Measurements from ENCODE around the gene LCE3B. TPM values are rescaled to one million over a fixed set of nuclear protein-coding genes. Genes with fewer than 3 reads are reported as not detected.
A peak's percentile ranks its signal among the peaks of the same experiment; 100 is the strongest.

The LCE3B gene
- total RNA-seq, 6 experiments from 2014 or later: not detected

DNA sequence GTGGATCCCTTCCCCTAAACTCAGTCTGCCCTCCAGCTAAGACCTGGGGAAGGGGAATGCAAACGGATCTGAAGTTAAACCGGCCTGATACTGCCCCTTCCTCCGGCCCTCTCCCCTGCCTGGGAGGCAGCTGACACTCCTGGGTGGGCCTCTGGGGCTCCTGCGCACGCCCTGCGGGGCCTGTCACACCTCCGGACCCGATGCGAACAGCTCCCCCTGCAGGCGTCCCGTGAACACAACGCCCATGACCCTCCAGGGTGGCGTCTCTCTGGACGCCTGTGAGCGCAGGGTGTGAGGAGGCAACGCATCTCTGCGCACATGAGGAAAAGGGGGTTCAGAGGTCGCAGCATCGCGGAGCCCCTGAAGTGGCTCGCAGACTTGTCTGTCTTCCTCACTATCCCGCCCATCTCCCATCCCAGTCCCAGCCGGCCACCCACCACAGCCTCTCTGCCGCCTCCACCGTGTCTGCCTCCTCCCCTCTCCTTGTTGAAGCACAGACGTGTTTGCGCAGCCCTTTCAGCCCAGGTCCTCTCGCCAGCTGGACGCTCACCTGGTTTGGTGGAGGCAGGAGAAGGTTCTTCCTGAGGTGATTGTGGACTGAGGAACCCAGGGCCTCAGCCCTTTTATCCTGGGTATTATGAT, 9.7 kb downstream of the LCE3B start:
- Histone ChIP-seq H3K27me3 (no peaks in the 10 kb centered on the region), H3K9me3 (no peaks in the 10 kb centered on the region)

GRCh38 chr1:152626744-152627143, 13.1 kb downstream of the LCE3B start:
- H3K27me3 ChIP-seq: no peaks in the 10 kb centered on the region
- 50% methylated on average over 1 of the region's 1 CpG for WGBS (ENCODE audit: insufficient coverage, low coverage, low lambda C conversion rate, missing lambda C conversion rate)
- intact Hi-C loops (cut with DNase I): no loop called here
- no peak overlapping the region for H3K4me3 ChIP-seq
- no peak for DNase-seq
- no peaks in the 10 kb centered on the region for H3K9me3 ChIP-seq
- no peak overlapping the region for H3K27ac ChIP-seq
- TF ChIP-seq POLR2A (IDR thresholded peaks at IDR 0.05): no peak
- TF ChIP-seq, protein P1, sequence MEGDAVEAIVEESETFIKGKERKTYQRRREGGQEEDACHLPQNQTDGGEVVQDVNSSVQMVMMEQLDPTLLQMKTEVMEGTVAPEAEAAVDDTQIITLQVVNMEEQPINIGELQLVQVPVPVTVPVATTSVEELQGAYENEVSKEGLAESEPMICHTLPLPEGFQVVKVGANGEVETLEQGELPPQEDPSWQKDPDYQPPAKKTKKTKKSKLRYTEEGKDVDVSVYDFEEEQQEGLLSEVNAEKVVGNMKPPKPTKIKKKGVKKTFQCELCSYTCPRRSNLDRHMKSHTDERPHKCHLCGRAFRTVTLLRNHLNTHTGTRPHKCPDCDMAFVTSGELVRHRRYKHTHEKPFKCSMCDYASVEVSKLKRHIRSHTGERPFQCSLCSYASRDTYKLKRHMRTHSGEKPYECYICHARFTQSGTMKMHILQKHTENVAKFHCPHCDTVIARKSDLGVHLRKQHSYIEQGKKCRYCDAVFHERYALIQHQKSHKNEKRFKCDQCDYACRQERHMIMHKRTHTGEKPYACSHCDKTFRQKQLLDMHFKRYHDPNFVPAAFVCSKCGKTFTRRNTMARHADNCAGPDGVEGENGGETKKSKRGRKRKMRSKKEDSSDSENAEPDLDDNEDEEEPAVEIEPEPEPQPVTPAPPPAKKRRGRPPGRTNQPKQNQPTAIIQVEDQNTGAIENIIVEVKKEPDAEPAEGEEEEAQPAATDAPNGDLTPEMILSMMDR (IDR thresholded peaks at IDR 0.05): no peak
- H3K36me3 ChIP-seq: no peaks in the 10 kb centered on the region
- no peaks in the 10 kb centered on the region for H3K4me1 ChIP-seq
- ATAC-seq: no peak

More for the DNA sequence above, 9.7 kb downstream of the LCE3B start:
- ATAC-seq (peak in 3 of 4 donors; percentile 10 to 68 (median 45)), DNase-seq (peak in 2 of 3 donors; percentile 51 to 57)
- H3K27ac ChIP-seq: no peak overlapping the region
- 59% methylated on average over 7 of the region's 29 CpGs for WGBS (ENCODE audit: insufficient coverage, low coverage, low lambda C conversion rate, missing lambda C conversion rate)
- H3K4me3 ChIP-seq: no peak overlapping the region
- no peak for TF ChIP-seq POLR2A (IDR thresholded peaks at IDR 0.05)
- TF ChIP-seq, protein P1 (IDR thresholded peaks at IDR 0.05): peak in 1 of 4 donors; percentile 40
- intact Hi-C loops (cut with DNase I): no loop called here
- no peaks in the 10 kb centered on the region for H3K36me3 ChIP-seq
- no peaks in the 10 kb centered on the region for H3K4me1 ChIP-seq

GRCh38 chr1:152630596-152630995, 17.0 kb downstream of the LCE3B start:
- ATAC-seq (no peak), DNase-seq (no peak)
- intact Hi-C loops (cut with DNase I): no loop called here
- Histone ChIP-seq H3K27ac (no peak overlapping the region), H3K4me3 (no peak overlapping the region), H3K4me1 (no peaks in the 10 kb centered on the region), H3K27me3 (no peaks in the 10 kb centered on the region), H3K9me3 (no peaks in the 10 kb centered on the region), H3K36me3 (no peaks in the 10 kb centered on the region)
- TF ChIP-seq POLR2A (IDR thresholded peaks at IDR 0.05): no peak
- TF ChIP-seq, protein P1 (IDR thresholded peaks at IDR 0.05): no peak
- 100% methylated on average over 1 of the region's 3 CpGs for WGBS (ENCODE audit: insufficient coverage, low coverage, low lambda C conversion rate, missing lambda C conversion rate)

DNA sequence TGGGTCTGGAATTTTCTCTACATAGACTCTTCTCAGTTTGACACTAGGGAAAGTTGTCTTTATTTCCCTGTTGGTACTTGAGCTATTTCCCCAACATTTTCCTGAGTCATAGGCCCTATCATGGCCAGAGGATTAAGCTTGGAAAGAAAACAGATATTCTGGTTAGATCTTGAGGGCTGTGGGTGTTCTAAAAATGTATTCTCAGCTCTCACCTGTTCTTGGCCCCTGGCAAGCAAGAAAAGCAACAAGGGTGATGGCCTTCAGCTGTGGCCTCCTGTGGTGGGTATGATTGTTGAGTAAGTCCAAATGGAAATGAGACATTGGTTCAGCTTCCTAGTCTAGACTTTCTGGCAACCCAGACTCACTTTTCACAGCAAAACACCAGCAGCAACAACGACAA, 26.7 kb downstream of the LCE3B start:
- 60% methylated on average over 1 of the region's 1 CpG for WGBS (ENCODE audit: insufficient coverage, low coverage, low lambda C conversion rate, missing lambda C conversion rate)

More for the DNA sequence above, 26.7 kb downstream of the LCE3B start:
- DNase-seq: no peak
- TF ChIP-seq, protein P1 (IDR thresholded peaks at IDR 0.05): no peak
- TF ChIP-seq POLR2A (IDR thresholded peaks at IDR 0.05): no peak
- Histone ChIP-seq H3K4me1 (no peaks in the 10 kb centered on the region), H3K9me3 (no peaks in the 10 kb centered on the region), H3K27ac (no peak overlapping the region), H3K27me3 (no peaks in the 10 kb centered on the region), H3K36me3 (no peaks in the 10 kb centered on the region), H3K4me3 (no peak overlapping the region)
- ATAC-seq: no peak
- intact Hi-C loops (cut with DNase I): no loop called here
